ENCODE results near the gene BYSL. TPM values are rescaled to one million over a fixed set of nuclear protein-coding genes. Genes with fewer than 3 reads are reported as not detected.
A peak's percentile ranks its signal among the peaks of the same experiment; 100 is the strongest.

BYSL gene
- total RNA-seq, 2 donors from 2014 or later = 3.1 to 13.5 TPM

- intact Hi-C loops (cut with DNase I) = no loop called here
- no peak for TF ChIP-seq POLR2A (IDR thresholded peaks at IDR 0.05)
- no peak for TF ChIP-seq CTCF (IDR thresholded peaks at IDR 0.05)
These were observed 44.3 kb downstream of the BYSL start for GRCh38 chr6:41965429-41966213.

GRCh38 chr6:41966214-41966920 lies 45.1 kb downstream of the BYSL start:
- no peaks in the 10 kb centered on the region for H3K9me3 ChIP-seq
- no peaks in the 10 kb centered on the region for H3K36me3 ChIP-seq (replicated peaks in 1 of 2; ENCODE audit: insufficient read depth in 1 of 2, low read depth in 2 of 2)
- no peak for TF ChIP-seq POLR2A (IDR thresholded peaks at IDR 0.05)
- DNase-seq (no peak), ATAC-seq (no peak)
- no peaks in the 10 kb centered on the region for H3K4me1 ChIP-seq
- no peak overlapping the region for H3K4me3 ChIP-seq
- WGBS, 2 donors = 59 to 82% methylated on average over 4 to 5 of the region's 5 CpGs
- H3K27me3 ChIP-seq = no peaks in the 10 kb centered on the region
- intact Hi-C loops (cut with DNase I) = no loop called here
- H3K27ac ChIP-seq = no peak overlapping the region

More at GRCh38 chr6:41965429-41966213, 44.3 kb downstream of the BYSL start:
- ATAC-seq (no peak), DNase-seq (no peak)
- H3K27me3 ChIP-seq = no peaks in the 10 kb centered on the region
- no peak overlapping the region for H3K27ac ChIP-seq
- H3K9me3 ChIP-seq = no peaks in the 10 kb centered on the region
- H3K36me3 ChIP-seq (replicated peaks in 1 of 2; ENCODE audit: insufficient read depth in 1 of 2, low read depth in 2 of 2) = no peaks in the 10 kb centered on the region
- 58 to 72% methylated on average over 10 to 11 of the region's 11 CpGs for WGBS, 2 donors
- no peaks in the 10 kb centered on the region for H3K4me1 ChIP-seq
- H3K4me3 ChIP-seq = no peak overlapping the region

- Histone ChIP-seq H3K4me1 (no peaks in the 10 kb centered on the region), H3K27ac (no peak overlapping the region), H3K27me3 (no peaks in the 10 kb centered on the region), H3K9me3 (no peaks in the 10 kb centered on the region), H3K36me3 (replicated peaks in 1 of 2; ENCODE audit: insufficient read depth in 1 of 2, low read depth in 2 of 2) (no peaks in the 10 kb centered on the region), H3K4me3 (no peak overlapping the region)
- no peak for TF ChIP-seq CTCF (IDR thresholded peaks at IDR 0.05)
- TF ChIP-seq POLR2A (IDR thresholded peaks at IDR 0.05) = no peak
- intact Hi-C loops (cut with DNase I) = no loop called here
- ATAC-seq (no peak), DNase-seq (no peak)
- WGBS, 2 donors = 75 to 78% methylated on average over 4 of the region's 4 CpGs
These were observed 45.6 kb downstream of the BYSL start for GRCh38 chr6:41966961-41967311.

GRCh38 chr6:41967312-41968287 lies 46.3 kb downstream of the BYSL start:
- H3K4me3 ChIP-seq = no peak overlapping the region
- 73 to 84% methylated on average over 7 of the region's 7 CpGs for WGBS, 2 donors
- DNase-seq (no peak), ATAC-seq (no peak)
- H3K36me3 ChIP-seq (replicated peaks in 1 of 2; ENCODE audit: insufficient read depth in 1 of 2, low read depth in 2 of 2) = no peaks in the 10 kb centered on the region
- H3K27me3 ChIP-seq = no peaks in the 10 kb centered on the region
- no peaks in the 10 kb centered on the region for H3K4me1 ChIP-seq
- H3K27ac ChIP-seq = no peak overlapping the region
- intact Hi-C loops (cut with DNase I) = no loop called here
- no peaks in the 10 kb centered on the region for H3K9me3 ChIP-seq
- TF ChIP-seq POLR2A (IDR thresholded peaks at IDR 0.05) (no peak), CTCF (IDR thresholded peaks at IDR 0.05) (no peak)

- no peak overlapping the region for H3K4me3 ChIP-seq
- intact Hi-C loops (cut with DNase I) = no loop called here
- TF ChIP-seq POLR2A (IDR thresholded peaks at IDR 0.05) (no peak), CTCF (IDR thresholded peaks at IDR 0.05) (no peak)
- H3K4me1 ChIP-seq = no peaks in the 10 kb centered on the region
- H3K27ac ChIP-seq = no peak overlapping the region
- H3K9me3 ChIP-seq = no peaks in the 10 kb centered on the region
- H3K27me3 ChIP-seq = no peaks in the 10 kb centered on the region
- no peaks in the 10 kb centered on the region for H3K36me3 ChIP-seq (replicated peaks in 1 of 2; ENCODE audit: insufficient read depth in 1 of 2, low read depth in 2 of 2)
- 63 to 65% methylated on average over 4 of the region's 4 CpGs for whole genome bisulfite sequencing, 2 donors
- peak in 2 of 4 donors; percentile 8 to 45 for DNase-seq
- ATAC-seq = no peak
These were observed 49.1 kb downstream of the BYSL start for GRCh38 chr6:41970436-41970846.
